Skeletal muscle tissue (tissue), 4 donors: ENCODE measurements around the gene BANF2. TPM values are rescaled to one million over a fixed set of nuclear protein-coding genes. Genes with fewer than 3 reads are reported as not detected.

Source experiments
- H3K27ac ChIP-seq: one replicate; pipeline ENCODE4 v1.7.0; 2013; ENCODE audit warnings: mild to moderate bottlenecking, low read depth, low read length, inconsistent platforms
- H3K27me3 ChIP-seq, 3 donors: one replicate each; pipeline ENCODE4 v1.7.0; 2013; ENCODE audit warnings: low read length in 3 of 3; ENCODE audit not compliant: control insufficient read depth in 3 of 3, insufficient read depth in 3 of 3
- H3K36me3 ChIP-seq, 3 donors: one replicate each; pipeline ENCODE4 v1.7.0; 2013; ENCODE audit warnings: low read length in 3 of 3; ENCODE audit not compliant: control insufficient read depth in 3 of 3, insufficient read depth in 3 of 3
- H3K4me1 ChIP-seq, 3 donors: one replicate each; pipeline ENCODE4 v1.7.0; 2013; ENCODE audit warnings: low read length in 3 of 3, mild to moderate bottlenecking in 3 of 3; ENCODE audit not compliant: control insufficient read depth in 3 of 3, insufficient read depth in 3 of 3
- H3K4me3 ChIP-seq, 3 donors: one replicate each; pipeline ENCODE4 v1.7.0; 2013; ENCODE audit warnings: low read length in 3 of 3
- H3K9ac ChIP-seq, 3 donors: one replicate each; pipeline ENCODE4 v1.7.0; 2013; ENCODE audit warnings: low read length in 3 of 3, mild to moderate bottlenecking in 3 of 3, moderate library complexity in 2 of 3, low read depth in 1 of 3
- H3K9me3 ChIP-seq, 3 donors: one replicate each; pipeline ENCODE4 v1.7.0; 2013; ENCODE audit warnings: low read length in 3 of 3; ENCODE audit not compliant: control insufficient read depth in 3 of 3
- total RNA-seq: library from RNA; depleted of rRNA; stranded (reverse); fragments of >200 nt; gene quantifications from one replicate; pipeline ENCODE4 v1.2.3, GENCODE V29; 2014
- donor health status: Osteomylitis.

The BANF2 gene
- total RNA-seq, 1 donor from 2014 or later: not detected

- Histone ChIP-seq H3K27me3 (no peaks in the 10 kb centered on the region), H3K9ac (no peak overlapping the region), H3K9me3 (no peaks in the 10 kb centered on the region), H3K27ac (no peak overlapping the region), H3K4me1 (no peaks in the 10 kb centered on the region), H3K4me3 (no peak overlapping the region), H3K36me3 (no peaks in the 10 kb centered on the region)
Observed at GRCh38 chr20:17743677-17744076, 43.9 kb downstream of the BANF2 start.

- Histone ChIP-seq H3K27me3 (no peaks in the 10 kb centered on the region), H3K9ac (no peak overlapping the region), H3K9me3 (no peaks in the 10 kb centered on the region), H3K4me3 (no peak overlapping the region), H3K27ac (no peak overlapping the region), H3K4me1 (peaks cover 0 to 10% (median 4%) of the 10 kb centered on the region in 3 donors), H3K36me3 (no peaks in the 10 kb centered on the region)
Observed at GRCh38 chr20:17747431-17747846, 47.7 kb downstream of the BANF2 start.

- peaks cover 0 to 10% (median 4%) of the 10 kb centered on the region in 3 donors for H3K4me1 ChIP-seq
- no peak overlapping the region for H3K9ac ChIP-seq
- no peaks in the 10 kb centered on the region for H3K27me3 ChIP-seq
- no peak overlapping the region for H3K27ac ChIP-seq
- H3K4me3 ChIP-seq: no peak overlapping the region
- no peaks in the 10 kb centered on the region for H3K9me3 ChIP-seq
- H3K36me3 ChIP-seq: no peaks in the 10 kb centered on the region
Observed at GRCh38 chr20:17748279-17748678, 48.5 kb downstream of the BANF2 start.

GRCh38 chr20:17749626-17749977 is 49.8 kb downstream of the BANF2 start:
- Histone ChIP-seq H3K4me1 (peaks cover 0 to 10% (median 4%) of the 10 kb centered on the region in 3 donors), H3K9ac (no peak overlapping the region), H3K4me3 (no peak overlapping the region), H3K27me3 (no peaks in the 10 kb centered on the region), H3K36me3 (no peaks in the 10 kb centered on the region), H3K9me3 (no peaks in the 10 kb centered on the region), H3K27ac (no peak overlapping the region)

GRCh38 chr20:17749978-17750721 is 50.4 kb downstream of the BANF2 start:
- peak overlapping the region; percentile 33 for H3K27ac ChIP-seq
- H3K4me1 ChIP-seq: peaks cover 0 to 10% (median 4%) of the 10 kb centered on the region in 3 donors
- H3K4me3 ChIP-seq: no peak overlapping the region
- no peaks in the 10 kb centered on the region for H3K27me3 ChIP-seq
- H3K9ac ChIP-seq: no peak overlapping the region
- H3K36me3 ChIP-seq: no peaks in the 10 kb centered on the region
- no peaks in the 10 kb centered on the region for H3K9me3 ChIP-seq

- H3K27ac ChIP-seq: no peak overlapping the region
- no peak overlapping the region for H3K4me3 ChIP-seq
- H3K36me3 ChIP-seq: no peaks in the 10 kb centered on the region
- no peaks in the 10 kb centered on the region for H3K27me3 ChIP-seq
- peaks cover 0 to 10% (median 4%) of the 10 kb centered on the region in 3 donors for H3K4me1 ChIP-seq
- H3K9me3 ChIP-seq: no peaks in the 10 kb centered on the region
- no peak overlapping the region for H3K9ac ChIP-seq
Observed at GRCh38 chr20:17750722-17751045, 50.9 kb downstream of the BANF2 start.

GRCh38 chr20:17751640-17752039 is 51.9 kb downstream of the BANF2 start:
- Histone ChIP-seq H3K27ac (no peak overlapping the region), H3K4me1 (peaks cover 0 to 10% (median 4%) of the 10 kb centered on the region in 3 donors), H3K9me3 (no peaks in the 10 kb centered on the region), H3K36me3 (no peaks in the 10 kb centered on the region), H3K9ac (no peak overlapping the region), H3K27me3 (peaks cover 0 to 2% (median 0%) of the 10 kb centered on the region in 3 donors), H3K4me3 (no peak overlapping the region)

GRCh38 chr20:17752459-17752858 is 52.7 kb downstream of the BANF2 start:
- Histone ChIP-seq H3K4me3 (no peak overlapping the region), H3K27me3 (peaks cover 0 to 2% (median 0%) of the 10 kb centered on the region in 3 donors), H3K27ac (no peak overlapping the region), H3K36me3 (no peaks in the 10 kb centered on the region), H3K4me1 (peaks cover 0 to 10% (median 4%) of the 10 kb centered on the region in 3 donors), H3K9ac (no peak overlapping the region), H3K9me3 (peaks cover 0 to under 1% (median 0%) of the 10 kb centered on the region in 3 donors)

GRCh38 chr20:17753516-17753915 is 53.8 kb downstream of the BANF2 start:
- no peaks in the 10 kb centered on the region for H3K36me3 ChIP-seq
- H3K9me3 ChIP-seq: peaks cover 0 to 10% (median 5%) of the 10 kb centered on the region in 3 donors
- peaks cover 0 to 2% (median 0%) of the 10 kb centered on the region in 3 donors for H3K27me3 ChIP-seq
- no peak overlapping the region for H3K27ac ChIP-seq
- peaks cover 0 to 10% (median 4%) of the 10 kb centered on the region in 3 donors for H3K4me1 ChIP-seq
- H3K4me3 ChIP-seq: no peak overlapping the region
- no peak overlapping the region for H3K9ac ChIP-seq

GRCh38 chr20:17756529-17756928 is 56.8 kb downstream of the BANF2 start:
- Histone ChIP-seq H3K4me3 (no peak overlapping the region), H3K4me1 (no peaks in the 10 kb centered on the region), H3K27ac (no peak overlapping the region), H3K9me3 (peaks cover 2 to 17% (median 9%) of the 10 kb centered on the region in 3 donors), H3K27me3 (peaks cover 0 to 2% (median 0%) of the 10 kb centered on the region in 3 donors), H3K9ac (no peak overlapping the region), H3K36me3 (no peaks in the 10 kb centered on the region)
